Fibroblast of villous mesenchyme (primary cell): ENCODE measurements around the gene TSHZ2. TPM values are rescaled to one million over a fixed set of nuclear protein-coding genes. Genes with fewer than 3 reads are reported as not detected.
"Not testable (repeated sequence)": the region's sequence is repeated elsewhere in the genome, so short reads cannot be mapped to it uniquely, and the experiment has no call there.

Experiments used
- DNase-seq: peaks from one replicate; pipeline ENCODE4 v3.0.0-alpha.2; 2010; ENCODE audit warnings: low read depth
- H3K4me3 ChIP-seq: 2 replicates; pipeline ENCODE4 v1.5.1; 2011; ENCODE audit warnings: low read depth, mild to moderate bottlenecking, low read length
- CTCF ChIP-seq: IDR thresholded peaks from 2 replicates; pipeline ENCODE4 v1.5.1; 2012; ENCODE audit warnings: low read depth, mild to moderate bottlenecking, low read length; ENCODE audit not compliant: insufficient read depth
- total RNA-seq: library from RNA; depleted of rRNA; stranded (reverse); fragments of >200 nt; gene quantifications from 2 replicates; pipeline ENCODE4 v1.2.3, GENCODE V29; 2012

The TSHZ2 gene
- total RNA-seq, 1 donor: 2.6 TPM

GRCh38 chr20:53425481-53425880 is 453.3 kb downstream of the TSHZ2 start:
- no peak for TF ChIP-seq CTCF

GRCh38 chr20:53425941-53426340 is 453.8 kb downstream of the TSHZ2 start:
- DNase-seq: no peak
- H3K4me3 ChIP-seq: no peak overlapping the region
- no peak for TF ChIP-seq CTCF

More at GRCh38 chr20:53425481-53425880, 453.3 kb downstream of the TSHZ2 start:
- no peak overlapping the region for H3K4me3 ChIP-seq
- DNase-seq: no peak

DNA sequence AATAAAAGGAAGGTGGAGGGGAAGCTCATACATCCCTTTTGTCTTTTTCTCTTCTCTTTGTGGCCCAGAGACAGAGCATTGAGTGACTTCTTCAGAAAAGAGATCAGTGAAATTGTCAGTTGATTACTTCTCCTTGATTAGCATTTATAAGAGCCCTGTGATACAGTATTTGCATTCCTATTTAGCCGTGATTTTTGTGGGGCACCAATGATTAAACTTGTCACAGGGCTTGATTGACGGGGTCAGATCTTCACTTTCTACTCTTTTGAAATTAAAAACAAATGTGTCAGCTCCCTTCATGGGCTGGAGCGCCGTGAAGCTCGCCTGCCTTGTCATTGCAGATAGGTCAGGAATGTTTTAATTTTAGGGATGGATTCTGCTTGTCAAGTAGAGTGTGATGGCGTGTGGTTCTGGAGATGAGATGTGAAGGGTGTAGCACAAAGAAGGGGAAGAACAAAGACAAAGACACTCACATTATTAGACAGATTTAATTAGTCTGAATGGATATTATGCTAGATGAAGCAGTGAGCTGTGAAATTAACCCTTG is 454.7 kb downstream of the TSHZ2 start:
- no peak for DNase-seq
- H3K4me3 ChIP-seq: no peak overlapping the region
- TF ChIP-seq CTCF: no peak

DNA sequence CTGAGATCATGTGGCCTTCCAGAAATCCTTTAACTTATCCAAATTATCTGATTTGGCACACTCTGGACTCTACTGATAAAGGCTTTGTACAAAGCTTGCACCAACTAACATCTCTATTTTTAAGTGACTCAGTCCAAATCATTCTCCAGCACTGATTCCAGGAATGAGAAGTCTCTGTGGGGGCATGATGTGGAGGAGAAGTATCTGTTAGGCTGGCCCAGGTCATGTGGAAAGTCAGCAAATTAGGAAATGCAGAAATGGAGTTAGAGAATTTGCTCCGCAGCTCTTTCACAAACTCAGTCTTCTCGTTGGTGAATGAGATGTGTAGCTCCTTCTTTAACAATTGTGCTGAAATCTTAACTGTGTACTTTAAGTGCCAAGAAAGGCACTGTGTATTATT is 455.8 kb downstream of the TSHZ2 start:
- no peak for DNase-seq
- no peak for TF ChIP-seq CTCF
- no peak overlapping the region for H3K4me3 ChIP-seq

GRCh38 chr20:53428588-53428987 is 456.4 kb downstream of the TSHZ2 start:
- no peak for TF ChIP-seq CTCF
- H3K4me3 ChIP-seq: no peak overlapping the region
- DNase-seq: no peak

- TF ChIP-seq CTCF: no peak
- H3K4me3 ChIP-seq: no peak overlapping the region
- no peak for DNase-seq
These were observed 456.8 kb downstream of the TSHZ2 start for GRCh38 chr20:53428996-53429395.

DNA sequence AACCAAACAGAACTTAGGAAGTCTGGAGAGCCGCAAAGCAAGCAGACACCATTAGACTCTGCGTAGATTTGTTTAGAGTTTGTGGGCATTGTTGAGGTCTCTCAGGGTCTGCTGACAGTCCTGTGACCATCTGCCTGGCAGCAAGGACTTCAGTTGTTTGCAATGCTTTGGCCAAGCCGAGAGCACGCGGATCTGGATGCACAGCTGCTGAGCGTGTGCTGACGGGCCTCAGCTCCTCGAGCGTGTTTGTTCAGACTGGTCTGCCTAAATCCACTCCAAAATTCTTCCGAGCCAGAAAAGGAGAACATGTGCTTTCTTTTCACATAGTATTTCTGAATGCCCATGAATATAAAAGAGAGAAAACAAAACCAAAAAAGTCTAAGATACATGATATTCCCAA is 462.5 kb downstream of the TSHZ2 start:
- no peak for DNase-seq
- no peak overlapping the region for H3K4me3 ChIP-seq

DNA sequence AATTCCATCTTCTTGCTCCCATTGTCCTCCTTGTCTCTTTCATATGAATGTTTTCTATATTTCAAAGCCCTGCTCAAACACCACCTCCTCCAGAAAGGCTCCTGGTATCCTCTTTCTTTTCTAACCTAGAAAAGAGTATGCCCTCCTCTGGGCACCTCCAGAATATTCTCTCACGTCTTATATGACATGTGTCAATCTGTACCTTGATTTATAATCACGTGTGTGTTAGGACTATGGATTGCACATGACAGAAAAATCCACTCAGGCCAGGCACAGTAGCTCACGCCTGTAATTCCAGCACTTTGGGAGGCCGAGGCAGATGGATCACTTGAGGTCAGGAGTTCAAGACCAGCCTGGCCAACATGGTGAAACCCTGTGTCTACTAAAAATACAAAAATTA is 464.8 kb downstream of the TSHZ2 start:
- H3K4me3 ChIP-seq, DNase-seq: not testable (repeated sequence)

More for the DNA sequence above, 462.5 kb downstream of the TSHZ2 start:
- no peak for TF ChIP-seq CTCF
